ENCODE measurements around the gene BANK1. TPM values are rescaled to one million over a fixed set of nuclear protein-coding genes. Genes with fewer than 3 reads are reported as not detected.

Gene BANK1
- total and polyA plus RNA-seq, 2 donors (not counting 1 experiment from before 2014, with no cell fraction given), result 0.20 to 0.83 TPM

DNA sequence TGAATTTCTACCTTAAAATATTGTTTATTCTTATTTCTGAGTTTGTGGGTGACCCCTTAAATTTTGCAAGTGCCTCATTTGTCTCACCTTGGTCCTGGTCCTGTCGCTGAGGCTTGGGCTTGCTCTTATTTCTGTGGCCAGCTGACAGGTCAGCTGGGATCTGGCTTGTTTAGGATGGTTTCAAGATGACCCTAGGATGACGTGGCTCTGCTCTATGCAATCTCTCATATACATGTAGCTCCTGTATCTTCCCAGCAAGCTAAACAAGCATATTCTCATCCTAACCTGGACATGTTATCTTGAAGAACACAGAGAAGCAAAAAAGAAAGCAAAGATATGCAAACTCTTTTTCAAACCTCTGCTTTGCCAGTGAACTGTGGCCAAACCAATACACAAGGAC, 158.4 kb downstream of the BANK1 start:
- no peaks in the 10 kb centered on the region for H3K27me3 ChIP-seq (ENCODE audit: control insufficient read depth, insufficient read depth, low read length)
- no peak for DNase-seq (ENCODE audit: low read depth in 2 of 2)
- H2AFZ ChIP-seq (ENCODE audit: low read length), result no peak overlapping the region
- H3K36me3 ChIP-seq (ENCODE audit: control insufficient read depth, insufficient read depth, low read length), result no peaks in the 10 kb centered on the region
- no peak overlapping the region for H3K9ac ChIP-seq (ENCODE audit: insufficient read depth, low read length)
- H4K20me1 ChIP-seq (ENCODE audit: control insufficient read depth, extremely low read depth, insufficient read depth, low read length), result peaks cover 2% of the 10 kb centered on the region
- no peak for TF ChIP-seq EZH2 (IDR thresholded peaks at IDR 0.05; ENCODE audit: low read length, missing control alignments)
- TF ChIP-seq, protein P1, sequence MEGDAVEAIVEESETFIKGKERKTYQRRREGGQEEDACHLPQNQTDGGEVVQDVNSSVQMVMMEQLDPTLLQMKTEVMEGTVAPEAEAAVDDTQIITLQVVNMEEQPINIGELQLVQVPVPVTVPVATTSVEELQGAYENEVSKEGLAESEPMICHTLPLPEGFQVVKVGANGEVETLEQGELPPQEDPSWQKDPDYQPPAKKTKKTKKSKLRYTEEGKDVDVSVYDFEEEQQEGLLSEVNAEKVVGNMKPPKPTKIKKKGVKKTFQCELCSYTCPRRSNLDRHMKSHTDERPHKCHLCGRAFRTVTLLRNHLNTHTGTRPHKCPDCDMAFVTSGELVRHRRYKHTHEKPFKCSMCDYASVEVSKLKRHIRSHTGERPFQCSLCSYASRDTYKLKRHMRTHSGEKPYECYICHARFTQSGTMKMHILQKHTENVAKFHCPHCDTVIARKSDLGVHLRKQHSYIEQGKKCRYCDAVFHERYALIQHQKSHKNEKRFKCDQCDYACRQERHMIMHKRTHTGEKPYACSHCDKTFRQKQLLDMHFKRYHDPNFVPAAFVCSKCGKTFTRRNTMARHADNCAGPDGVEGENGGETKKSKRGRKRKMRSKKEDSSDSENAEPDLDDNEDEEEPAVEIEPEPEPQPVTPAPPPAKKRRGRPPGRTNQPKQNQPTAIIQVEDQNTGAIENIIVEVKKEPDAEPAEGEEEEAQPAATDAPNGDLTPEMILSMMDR (conservative IDR thresholded peaks at IDR 0.05 in 1 of 2, IDR thresholded peaks at IDR 0.05 in 1 of 2; ENCODE audit: low read depth in 1 of 2, low read length in 2 of 2), result no peak
- H3K4me1 ChIP-seq (ENCODE audit: control insufficient read depth, extremely low read depth, insufficient read depth, low read length), result no peaks in the 10 kb centered on the region
- H3K4me2 ChIP-seq (ENCODE audit: extremely low read depth, insufficient read depth, low read length), result no peak overlapping the region
- no peaks in the 10 kb centered on the region for H3K9me3 ChIP-seq (ENCODE audit: control insufficient read depth, insufficient read depth, low read depth, low read length)
- H3K4me3 ChIP-seq (replicated peaks in 1 of 4; ENCODE audit: control extremely low read depth in 1 of 4, insufficient read depth in 1 of 4, low read depth in 3 of 4, low read length in 4 of 4), result no peak overlapping the region
- H3K27ac ChIP-seq (ENCODE audit: insufficient read depth, low read length), result no peak overlapping the region
- H3K79me2 ChIP-seq (ENCODE audit: control insufficient read depth, insufficient read depth, low read length), result no peaks in the 10 kb centered on the region

DNA sequence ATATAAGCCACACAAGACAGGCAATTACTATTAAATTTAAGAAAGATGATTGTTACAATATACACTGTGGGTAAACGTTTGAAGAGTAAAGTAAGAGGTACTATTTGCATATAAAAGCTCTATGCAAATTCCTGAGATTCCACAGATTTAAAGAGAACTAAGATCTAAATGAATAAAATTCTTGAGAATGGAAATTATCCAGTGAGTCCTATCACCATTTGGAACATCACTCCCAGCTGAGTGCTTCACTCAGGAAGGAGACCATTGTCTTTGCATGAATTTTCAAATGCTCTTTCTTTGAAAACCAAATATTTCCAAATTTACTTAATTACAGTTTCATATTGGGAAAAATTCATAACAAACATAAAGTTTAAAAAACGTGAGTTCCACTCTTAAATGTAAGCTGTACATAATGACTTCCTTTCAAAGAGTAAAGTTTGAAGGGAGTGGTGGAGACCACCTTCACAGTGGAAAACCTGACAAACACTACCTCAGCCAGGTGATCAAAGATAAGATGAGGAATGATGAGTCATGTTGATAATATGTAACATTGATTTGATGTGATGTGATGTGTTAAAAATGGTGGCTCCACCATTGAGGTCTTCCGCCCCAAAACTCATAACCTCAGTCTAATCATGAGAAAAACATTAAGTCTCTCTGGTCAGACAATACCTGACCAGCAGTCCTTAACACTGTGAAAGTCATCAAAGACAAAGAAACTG, 159.9 kb downstream of the BANK1 start:
- H3K79me2 ChIP-seq (ENCODE audit: control insufficient read depth, insufficient read depth, low read length), result no peaks in the 10 kb centered on the region
- no peak overlapping the region for H3K9ac ChIP-seq (ENCODE audit: insufficient read depth, low read length)
- peaks cover 2% of the 10 kb centered on the region for H4K20me1 ChIP-seq (ENCODE audit: control insufficient read depth, extremely low read depth, insufficient read depth, low read length)
- no peaks in the 10 kb centered on the region for H3K27me3 ChIP-seq (ENCODE audit: control insufficient read depth, insufficient read depth, low read length)
- no peak overlapping the region for H3K27ac ChIP-seq (ENCODE audit: insufficient read depth, low read length)
- no peaks in the 10 kb centered on the region for H3K36me3 ChIP-seq (ENCODE audit: control insufficient read depth, insufficient read depth, low read length)
- H3K4me3 ChIP-seq (replicated peaks in 1 of 4; ENCODE audit: control extremely low read depth in 1 of 4, insufficient read depth in 1 of 4, low read depth in 3 of 4, low read length in 4 of 4), result no peak overlapping the region
- DNase-seq (ENCODE audit: low read depth in 2 of 2), result no peak
- H2AFZ ChIP-seq (ENCODE audit: low read length), result no peak overlapping the region
- H3K4me2 ChIP-seq (ENCODE audit: extremely low read depth, insufficient read depth, low read length), result no peak overlapping the region
- H3K9me3 ChIP-seq (ENCODE audit: control insufficient read depth, insufficient read depth, low read depth, low read length), result no peaks in the 10 kb centered on the region
- no peaks in the 10 kb centered on the region for H3K4me1 ChIP-seq (ENCODE audit: control insufficient read depth, extremely low read depth, insufficient read depth, low read length)
- no peak for TF ChIP-seq EZH2 (IDR thresholded peaks at IDR 0.05; ENCODE audit: low read length, missing control alignments)
- TF ChIP-seq, protein P1 (conservative IDR thresholded peaks at IDR 0.05 in 1 of 2, IDR thresholded peaks at IDR 0.05 in 1 of 2; ENCODE audit: low read depth in 1 of 2, low read length in 2 of 2), result no peak

DNA sequence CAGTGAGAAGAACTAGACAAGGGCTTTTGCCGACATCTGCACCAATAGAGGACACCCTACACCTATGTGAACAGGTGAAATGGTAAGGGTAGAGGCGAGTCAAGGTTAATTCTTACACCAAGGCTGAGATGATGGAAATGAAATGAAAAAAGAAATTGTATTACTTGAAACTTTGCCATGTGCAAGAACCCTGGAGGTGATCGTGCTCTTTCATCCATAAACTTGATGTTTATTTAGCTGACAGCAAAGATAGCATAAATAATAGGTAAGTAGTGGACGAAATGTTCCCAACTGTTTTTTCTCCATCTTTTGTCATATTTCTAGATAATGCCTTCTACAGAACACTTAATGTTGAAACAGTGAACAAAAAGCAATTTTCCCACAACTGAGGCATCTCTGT, 162.5 kb downstream of the BANK1 start:
- Histone ChIP-seq H3K4me3 (replicated peaks in 1 of 4; ENCODE audit: control extremely low read depth in 1 of 4, insufficient read depth in 1 of 4, low read depth in 3 of 4, low read length in 4 of 4) (no peak overlapping the region), H3K36me3 (ENCODE audit: control insufficient read depth, insufficient read depth, low read length) (no peaks in the 10 kb centered on the region), H3K4me2 (ENCODE audit: extremely low read depth, insufficient read depth, low read length) (no peak overlapping the region), H3K9me3 (ENCODE audit: control insufficient read depth, insufficient read depth, low read depth, low read length) (no peaks in the 10 kb centered on the region), H2AFZ (ENCODE audit: low read length) (no peak overlapping the region), H4K20me1 (ENCODE audit: control insufficient read depth, extremely low read depth, insufficient read depth, low read length) (no peaks in the 10 kb centered on the region), H3K27me3 (ENCODE audit: control insufficient read depth, insufficient read depth, low read length) (no peaks in the 10 kb centered on the region), H3K4me1 (ENCODE audit: control insufficient read depth, extremely low read depth, insufficient read depth, low read length) (no peaks in the 10 kb centered on the region), H3K27ac (ENCODE audit: insufficient read depth, low read length) (no peak overlapping the region), H3K79me2 (ENCODE audit: control insufficient read depth, insufficient read depth, low read length) (no peaks in the 10 kb centered on the region), H3K9ac (ENCODE audit: insufficient read depth, low read length) (no peak overlapping the region)
- no peak for TF ChIP-seq EZH2 (IDR thresholded peaks at IDR 0.05; ENCODE audit: low read length, missing control alignments)
- TF ChIP-seq, protein P1 (conservative IDR thresholded peaks at IDR 0.05 in 1 of 2, IDR thresholded peaks at IDR 0.05 in 1 of 2; ENCODE audit: low read depth in 1 of 2, low read length in 2 of 2), result no peak
- no peak for DNase-seq (ENCODE audit: low read depth in 2 of 2)

All from fibroblast of lung (primary cell).